Lower leg skin (tissue), 3 donors: Measurements from ENCODE around the gene ADIRF.
"Not testable (repeated sequence)": the region's sequence is repeated elsewhere in the genome, so short reads cannot be mapped to it uniquely, and the experiment has no call there.

Experiments
- CTCF ChIP-seq, 3 donors: fragments of 450-650 bp; IDR thresholded peaks; one replicate each; pipeline ENCODE4 v1.5.1; 2016; ENCODE audit warnings: antibody characterized with exemption in 3 of 3, mild to moderate bottlenecking in 3 of 3, moderate library complexity in 2 of 3
- POLR2A ChIP-seq, 2 donors: fragments of 450-650 bp; IDR thresholded peaks; one replicate each; pipeline ENCODE4 v1.6.1; 2016 to 2017; ENCODE audit warnings: antibody characterized with exemption in 2 of 2, mild to moderate bottlenecking in 1 of 2, moderate library complexity in 1 of 2

GRCh38 chr10:87019066-87019465, 50.8 kb downstream of the ADIRF start:
- not testable (repeated sequence) for TF ChIP-seq POLR2A, CTCF (IDR thresholded peaks at IDR 0.05)
